Measurements from ENCODE around the gene BCR.

GRCh38 chr22:23256171-23256932, 76.0 kb downstream of the BCR start:
- TF ChIP-seq CTCF (conservative IDR thresholded peaks at IDR 0.05; ENCODE audit: low read depth, low read length) (no peak), MAFK (IDR thresholded peaks at IDR 0.05; ENCODE audit: low read depth, low read length) (no peak), RFX5 (IDR thresholded peaks at IDR 0.05; ENCODE audit: low read depth, low read length) (no peak), POLR2A (IDR thresholded peaks at IDR 0.05; ENCODE audit: low read depth, low read length) (no peak), MXI1 (IDR thresholded peaks at IDR 0.05; ENCODE audit: borderline replicate concordance, low read depth, low read length) (no peak), RCOR1 (IDR thresholded peaks at IDR 0.05; ENCODE audit: insufficient replicate concordance, low read length) (no peak), USF2 (IDR thresholded peaks at IDR 0.05; ENCODE audit: low read depth, low read length) (no peak), CHD1 (IDR thresholded peaks at IDR 0.05; ENCODE audit: low read depth, low read length) (no peak), CEBPB (IDR thresholded peaks at IDR 0.05; ENCODE audit: low read depth, low read length) (no peak)

Data from IMR-90 (cell line).